ENCODE results near the gene NKX2-2. TPM values are rescaled to one million over a fixed set of nuclear protein-coding genes. Genes with fewer than 3 reads are reported as not detected.

NKX2-2 gene
- total RNA-seq, 1 experiment from 2014 or later = 85.1 TPM

GRCh38 chr20:21511485-21511849 lies 2.4 kb downstream of the NKX2-2 start:
- DNase-seq (ENCODE audit: low spot score) = peak; percentile 73
- TF ChIP-seq, protein P1, sequence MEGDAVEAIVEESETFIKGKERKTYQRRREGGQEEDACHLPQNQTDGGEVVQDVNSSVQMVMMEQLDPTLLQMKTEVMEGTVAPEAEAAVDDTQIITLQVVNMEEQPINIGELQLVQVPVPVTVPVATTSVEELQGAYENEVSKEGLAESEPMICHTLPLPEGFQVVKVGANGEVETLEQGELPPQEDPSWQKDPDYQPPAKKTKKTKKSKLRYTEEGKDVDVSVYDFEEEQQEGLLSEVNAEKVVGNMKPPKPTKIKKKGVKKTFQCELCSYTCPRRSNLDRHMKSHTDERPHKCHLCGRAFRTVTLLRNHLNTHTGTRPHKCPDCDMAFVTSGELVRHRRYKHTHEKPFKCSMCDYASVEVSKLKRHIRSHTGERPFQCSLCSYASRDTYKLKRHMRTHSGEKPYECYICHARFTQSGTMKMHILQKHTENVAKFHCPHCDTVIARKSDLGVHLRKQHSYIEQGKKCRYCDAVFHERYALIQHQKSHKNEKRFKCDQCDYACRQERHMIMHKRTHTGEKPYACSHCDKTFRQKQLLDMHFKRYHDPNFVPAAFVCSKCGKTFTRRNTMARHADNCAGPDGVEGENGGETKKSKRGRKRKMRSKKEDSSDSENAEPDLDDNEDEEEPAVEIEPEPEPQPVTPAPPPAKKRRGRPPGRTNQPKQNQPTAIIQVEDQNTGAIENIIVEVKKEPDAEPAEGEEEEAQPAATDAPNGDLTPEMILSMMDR (conservative IDR thresholded peaks at IDR 0.05; ENCODE audit: low read depth, low read length) = no peak
- no peak for TF ChIP-seq EZH2 (IDR thresholded peaks at IDR 0.05; ENCODE audit: borderline replicate concordance, low read depth, low read length, poor library complexity, severe bottlenecking)
- Histone ChIP-seq H3K4me3 (ENCODE audit: low read depth, low read length, poor library complexity, severe bottlenecking) (peak overlapping the region; percentile 84), H3K27me3 (replicated peaks; ENCODE audit: insufficient read depth, low read depth, low read length, poor library complexity) (no peaks in the 10 kb centered on the region), H3K9me3 (ENCODE audit: low read depth, low read length, poor library complexity, severe bottlenecking) (no peaks in the 10 kb centered on the region), H3K36me3 (ENCODE audit: insufficient read depth, low read length, poor library complexity, severe bottlenecking) (peaks cover 55% of the 10 kb centered on the region), H3K27ac (ENCODE audit: low read depth, low read length, poor library complexity, severe bottlenecking) (peak overlapping the region; percentile 94), H3K4me1 (ENCODE audit: insufficient read depth, low read length, poor library complexity, severe bottlenecking) (peaks cover 25% of the 10 kb centered on the region)
- no TSS peak for BruUV-seq (replicated peaks)
- POLR2A ChIA-PET (ENCODE audit: low non-redundant PET) = no interaction called here
- CTCF ChIA-PET = no interaction called here
- intact Hi-C loops (cut with micrococcal nuclease; ENCODE audit: unreplicated experiment) = loop anchor here (10.0 kb wide), 1 partner anchor 1843 kb away; the partner anchor contains the start of gene NXT1

GRCh38 chr20:21510414-21511384 lies 3.2 kb downstream of the NKX2-2 start:
- no TSS peak for BruUV-seq (replicated peaks)
- ChIA-PET POLR2A (ENCODE audit: low non-redundant PET) (no interaction called here), CTCF (no interaction called here)

GRCh38 chr20:21509597-21510371 lies 4.1 kb downstream of the NKX2-2 start:
- BruUV-seq (replicated peaks) = no TSS peak
- intact Hi-C loops (cut with micrococcal nuclease; ENCODE audit: unreplicated experiment) = loop anchor here (5.0 to 10.0 kb wide), 4 partner anchors 462 to 1845 kb away; partner anchors contain the start of gene NXT1

More at GRCh38 chr20:21510414-21511384, 3.2 kb downstream of the NKX2-2 start:
- Histone ChIP-seq H3K4me3 (ENCODE audit: low read depth, low read length, poor library complexity, severe bottlenecking) (peak overlapping the region; percentile 84), H3K27ac (ENCODE audit: low read depth, low read length, poor library complexity, severe bottlenecking) (peak overlapping the region; percentile 94), H3K27me3 (replicated peaks; ENCODE audit: insufficient read depth, low read depth, low read length, poor library complexity) (no peaks in the 10 kb centered on the region), H3K36me3 (ENCODE audit: insufficient read depth, low read length, poor library complexity, severe bottlenecking) (peaks cover 48% of the 10 kb centered on the region), H3K4me1 (ENCODE audit: insufficient read depth, low read length, poor library complexity, severe bottlenecking) (peaks cover 30% of the 10 kb centered on the region), H3K9me3 (ENCODE audit: low read depth, low read length, poor library complexity, severe bottlenecking) (no peaks in the 10 kb centered on the region)
- peak; percentile 63 for DNase-seq (ENCODE audit: low spot score)
- intact Hi-C loops (cut with micrococcal nuclease; ENCODE audit: unreplicated experiment) = loop anchor here (10.0 kb wide), 1 partner anchor 1844 kb away; the partner anchor contains the start of gene NXT1
- TF ChIP-seq, protein P1 (conservative IDR thresholded peaks at IDR 0.05; ENCODE audit: low read depth, low read length) = no peak
- no peak for TF ChIP-seq EZH2 (IDR thresholded peaks at IDR 0.05; ENCODE audit: borderline replicate concordance, low read depth, low read length, poor library complexity, severe bottlenecking)

More at GRCh38 chr20:21509597-21510371, 4.1 kb downstream of the NKX2-2 start:
- Histone ChIP-seq H3K9me3 (ENCODE audit: low read depth, low read length, poor library complexity, severe bottlenecking) (no peaks in the 10 kb centered on the region), H3K36me3 (ENCODE audit: insufficient read depth, low read length, poor library complexity, severe bottlenecking) (peaks cover 51% of the 10 kb centered on the region), H3K4me1 (ENCODE audit: insufficient read depth, low read length, poor library complexity, severe bottlenecking) (peaks cover 34% of the 10 kb centered on the region), H3K27me3 (replicated peaks; ENCODE audit: insufficient read depth, low read depth, low read length, poor library complexity) (no peaks in the 10 kb centered on the region), H3K27ac (ENCODE audit: low read depth, low read length, poor library complexity, severe bottlenecking) (peak overlapping the region; percentile 94), H3K4me3 (ENCODE audit: low read depth, low read length, poor library complexity, severe bottlenecking) (peak overlapping the region; percentile 84)
- peak; percentile 97 for DNase-seq (ENCODE audit: low spot score)
- no peak for TF ChIP-seq EZH2 (IDR thresholded peaks at IDR 0.05; ENCODE audit: borderline replicate concordance, low read depth, low read length, poor library complexity, severe bottlenecking)
- TF ChIP-seq, protein P1 (conservative IDR thresholded peaks at IDR 0.05; ENCODE audit: low read depth, low read length) = peak; percentile 65
- ChIA-PET CTCF (interaction anchor here (0.5 to 1.4 kb wide), 2 partner anchors 106 to 671 kb away, joined by 6 to 7 read pairs; no protein-coding TSS in a partner anchor), POLR2A (ENCODE audit: low non-redundant PET) (no interaction called here)
